Fibroblast of the aortic adventitia (primary cell): ENCODE data around the gene FBXO47. TPM values are rescaled to one million over a fixed set of nuclear protein-coding genes. Genes with fewer than 3 reads are reported as not detected.
"Not testable (repeated sequence)": the region's sequence is repeated elsewhere in the genome, so short reads cannot be mapped to it uniquely, and the experiment has no call there.

Experiments
- DNase-seq: peaks from one replicate; pipeline ENCODE4 v3.0.0-alpha.2; 2010; ENCODE audit warnings: low read depth
- H3K4me3 ChIP-seq: 2 replicates; pipeline ENCODE4 v1.5.1; 2011; ENCODE audit warnings: low read depth, mild to moderate bottlenecking, control low read depth, low read length, moderate library complexity
- total RNA-seq: library from RNA; depleted of rRNA; stranded (reverse); fragments of >200 nt; gene quantifications from 2 replicates; pipeline ENCODE4 v1.2.3, GENCODE V29; 2012; ENCODE audit warnings: low replicate concordance
- TF ChIP-seq, protein P1 (sequence below): IDR thresholded peaks from 2 replicates; pipeline ENCODE4 v1.5.1; 2011; ENCODE audit warnings: mild to moderate bottlenecking, low read length, control low read depth, inconsistent platforms; ENCODE audit not compliant: insufficient read depth

The FBXO47 gene
- total RNA-seq, 1 donor, result under 0.01 TPM

DNA sequence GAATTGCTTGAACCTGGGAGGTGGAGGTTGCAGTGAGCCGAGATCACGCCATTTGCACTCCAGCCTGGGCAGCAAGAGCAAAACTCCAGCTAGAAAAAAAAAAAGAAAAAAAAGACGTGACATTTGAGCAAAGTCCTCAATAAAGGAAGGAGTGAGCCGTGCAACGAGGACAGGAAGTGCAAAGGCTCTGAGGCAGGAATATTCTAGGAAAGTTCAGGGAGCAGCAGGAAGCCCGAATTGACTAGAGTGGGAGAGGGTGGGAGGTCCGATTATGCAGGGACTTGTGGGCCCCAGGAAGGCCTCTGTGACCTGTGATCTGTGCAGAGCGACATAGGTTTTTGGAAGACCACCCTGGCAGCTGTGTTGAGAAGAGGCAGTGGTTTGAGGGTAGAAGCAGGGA lies 50.4 kb downstream of the FBXO47 start:
- TF ChIP-seq, protein P1, sequence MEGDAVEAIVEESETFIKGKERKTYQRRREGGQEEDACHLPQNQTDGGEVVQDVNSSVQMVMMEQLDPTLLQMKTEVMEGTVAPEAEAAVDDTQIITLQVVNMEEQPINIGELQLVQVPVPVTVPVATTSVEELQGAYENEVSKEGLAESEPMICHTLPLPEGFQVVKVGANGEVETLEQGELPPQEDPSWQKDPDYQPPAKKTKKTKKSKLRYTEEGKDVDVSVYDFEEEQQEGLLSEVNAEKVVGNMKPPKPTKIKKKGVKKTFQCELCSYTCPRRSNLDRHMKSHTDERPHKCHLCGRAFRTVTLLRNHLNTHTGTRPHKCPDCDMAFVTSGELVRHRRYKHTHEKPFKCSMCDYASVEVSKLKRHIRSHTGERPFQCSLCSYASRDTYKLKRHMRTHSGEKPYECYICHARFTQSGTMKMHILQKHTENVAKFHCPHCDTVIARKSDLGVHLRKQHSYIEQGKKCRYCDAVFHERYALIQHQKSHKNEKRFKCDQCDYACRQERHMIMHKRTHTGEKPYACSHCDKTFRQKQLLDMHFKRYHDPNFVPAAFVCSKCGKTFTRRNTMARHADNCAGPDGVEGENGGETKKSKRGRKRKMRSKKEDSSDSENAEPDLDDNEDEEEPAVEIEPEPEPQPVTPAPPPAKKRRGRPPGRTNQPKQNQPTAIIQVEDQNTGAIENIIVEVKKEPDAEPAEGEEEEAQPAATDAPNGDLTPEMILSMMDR, result no peak
- no peak for DNase-seq
- no peak overlapping the region for H3K4me3 ChIP-seq

GRCh38 chr17:38915639-38915995 lies 51.6 kb downstream of the FBXO47 start:
- DNase-seq, result no peak
- H3K4me3 ChIP-seq, result no peak overlapping the region
- TF ChIP-seq, protein P1, result no peak

GRCh38 chr17:38914741-38915638 lies 52.2 kb downstream of the FBXO47 start:
- TF ChIP-seq, protein P1, result no peak
- H3K4me3 ChIP-seq, result no peak overlapping the region
- DNase-seq, result no peak

DNA sequence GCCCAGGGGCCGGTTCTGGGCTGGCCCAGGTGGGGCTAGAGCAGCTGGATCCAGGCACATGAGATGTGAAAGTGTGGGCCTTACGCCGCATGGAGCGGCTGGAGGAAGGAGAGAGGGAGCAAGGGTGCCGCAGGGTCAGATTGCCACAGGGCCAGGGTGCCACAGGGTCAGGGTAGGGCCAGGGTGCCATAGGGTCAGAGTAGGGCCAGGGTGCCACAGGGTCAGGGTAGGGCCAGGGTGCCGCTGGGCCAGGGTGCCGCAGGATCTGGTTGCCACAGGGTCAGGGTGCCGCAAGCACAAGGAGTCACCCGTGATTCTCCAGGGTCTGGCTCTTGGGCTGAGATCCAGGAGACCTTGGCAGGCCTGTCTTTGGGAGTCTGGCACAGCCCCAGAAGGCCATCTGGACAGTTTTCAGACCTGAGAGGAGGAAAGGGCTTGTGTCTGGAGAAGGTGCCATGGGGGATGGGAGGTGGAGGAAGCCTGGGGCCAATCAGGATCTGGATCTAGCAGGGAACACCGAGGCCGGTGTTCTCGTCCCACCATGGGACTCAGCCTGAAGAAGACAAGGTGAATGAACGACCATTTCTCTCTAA lies 54.9 kb downstream of the FBXO47 start:
- H3K4me3 ChIP-seq, result no peak overlapping the region
- peak; percentile 66 for DNase-seq
- TF ChIP-seq, protein P1, result no peak

- H3K4me3 ChIP-seq, DNase-seq: not testable (repeated sequence)
Measured at GRCh38 chr17:38911731-38912081, 55.5 kb downstream of the FBXO47 start.

- DNase-seq, result no peak
- TF ChIP-seq, protein P1, result no peak
- H3K4me3 ChIP-seq, result no peak overlapping the region
Measured at GRCh38 chr17:38911081-38911730, 56.0 kb downstream of the FBXO47 start.

GRCh38 chr17:38910325-38910724 lies 56.9 kb downstream of the FBXO47 start:
- DNase-seq, result no peak
- TF ChIP-seq, protein P1, result no peak
- H3K4me3 ChIP-seq, result no peak overlapping the region
